Measurements from ENCODE around the gene ST6GALNAC1.

GRCh38 chr17:76658242-76658662 is 14.7 kb upstream of the ST6GALNAC1 start:
- TF ChIP-seq CTCF (IDR thresholded peaks at IDR 0.05) (no peak), POLR2AphosphoS5 (IDR thresholded peaks at IDR 0.05) (no peak), EP300 (IDR thresholded peaks at IDR 0.05) (no peak)
